HG02642 (cell line): ENCODE measurements around the gene PLEKHH2.

Experiments used
- ATAC-seq: cut with Tn5 transposase; IDR thresholded peaks from one replicate; pipeline ENCODE4 v1.9.1; 2021; ENCODE audit warnings: mild to moderate bottlenecking; ENCODE audit not compliant: unreplicated experiment, poor library complexity

The PLEKHH2 gene

GRCh38 chr2:43749583-43749982, 112.5 kb downstream of the PLEKHH2 start:
- no peak for ATAC-seq

- no peak for ATAC-seq
Measured at GRCh38 chr2:43751476-43751990, 114.5 kb downstream of the PLEKHH2 start.

GRCh38 chr2:43752302-43752701, 115.2 kb downstream of the PLEKHH2 start:
- ATAC-seq: no peak

- no peak for ATAC-seq
Measured at GRCh38 chr2:43754180-43754579, 117.1 kb downstream of the PLEKHH2 start.

- ATAC-seq: no peak
Measured at GRCh38 chr2:43758739-43759138, 121.7 kb downstream of the PLEKHH2 start.

GRCh38 chr2:43759195-43759594, 122.1 kb downstream of the PLEKHH2 start:
- no peak for ATAC-seq

GRCh38 chr2:43762286-43762685, 125.2 kb downstream of the PLEKHH2 start:
- ATAC-seq: no peak

GRCh38 chr2:43763091-43763490, 126.0 kb downstream of the PLEKHH2 start:
- ATAC-seq: no peak

- ATAC-seq: no peak
Measured at GRCh38 chr2:43764086-43764705, 127.1 kb downstream of the PLEKHH2 start.

- ATAC-seq: no peak
Measured at GRCh38 chr2:43766006-43766405, 128.9 kb downstream of the PLEKHH2 start.

- peak; percentile 100 for ATAC-seq
Measured at GRCh38 chr2:43773876-43774613, 137.0 kb downstream of the PLEKHH2 start, which contains the start of gene DYNC2LI1. TSS of gene DYNC2LI1 (plus strand) at chr2:43774039. CDS start at chr2:43774139, 100 bp downstream.

GRCh38 chr2:43774617-43775016, 137.6 kb downstream of the PLEKHH2 start:
- no peak for ATAC-seq

GRCh38 chr2:43776324-43776723, 139.3 kb downstream of the PLEKHH2 start:
- no peak for ATAC-seq

GRCh38 chr2:43777306-43777926, 140.4 kb downstream of the PLEKHH2 start:
- no peak for ATAC-seq

- no peak for ATAC-seq
Measured at GRCh38 chr2:43778233-43778632, 141.2 kb downstream of the PLEKHH2 start.

GRCh38 chr2:43787895-43788294, 150.8 kb downstream of the PLEKHH2 start:
- no peak for ATAC-seq

GRCh38 chr2:43788646-43789045, 151.6 kb downstream of the PLEKHH2 start:
- ATAC-seq: no peak

- no peak for ATAC-seq
Measured at GRCh38 chr2:43790147-43790546, 153.1 kb downstream of the PLEKHH2 start.

GRCh38 chr2:43791035-43791765, 154.1 kb downstream of the PLEKHH2 start:
- no peak for ATAC-seq

GRCh38 chr2:43792653-43793052, 155.6 kb downstream of the PLEKHH2 start:
- peak; percentile 56 for ATAC-seq

GRCh38 chr2:43794956-43795355, 157.9 kb downstream of the PLEKHH2 start:
- ATAC-seq: no peak
